Measurements from ENCODE around the gene PABPN1L.

Gene PABPN1L

DNA sequence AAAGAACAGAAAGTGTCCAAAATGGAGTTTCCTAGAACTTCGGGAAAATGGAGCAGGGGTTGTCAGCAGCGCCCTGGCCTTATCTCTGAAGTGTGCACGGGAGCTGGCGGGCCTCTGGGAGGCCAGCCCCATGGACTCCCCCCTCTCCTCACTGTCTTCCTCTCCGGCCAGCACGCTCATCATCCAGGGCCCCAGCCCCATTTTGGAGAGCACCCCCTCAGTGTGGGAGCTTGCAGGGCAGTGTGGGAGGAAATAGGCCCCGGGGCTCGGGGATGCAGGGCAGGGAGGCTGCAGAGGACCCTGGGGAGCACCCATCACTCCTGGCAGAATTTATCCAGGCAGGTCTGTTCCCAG lies 4.9 kb upstream of the PABPN1L start:
- no peak overlapping the region for H3K27ac ChIP-seq
- no peak for TF ChIP-seq ZFX (IDR thresholded peaks at IDR 0.05)
- TF ChIP-seq, protein P1, sequence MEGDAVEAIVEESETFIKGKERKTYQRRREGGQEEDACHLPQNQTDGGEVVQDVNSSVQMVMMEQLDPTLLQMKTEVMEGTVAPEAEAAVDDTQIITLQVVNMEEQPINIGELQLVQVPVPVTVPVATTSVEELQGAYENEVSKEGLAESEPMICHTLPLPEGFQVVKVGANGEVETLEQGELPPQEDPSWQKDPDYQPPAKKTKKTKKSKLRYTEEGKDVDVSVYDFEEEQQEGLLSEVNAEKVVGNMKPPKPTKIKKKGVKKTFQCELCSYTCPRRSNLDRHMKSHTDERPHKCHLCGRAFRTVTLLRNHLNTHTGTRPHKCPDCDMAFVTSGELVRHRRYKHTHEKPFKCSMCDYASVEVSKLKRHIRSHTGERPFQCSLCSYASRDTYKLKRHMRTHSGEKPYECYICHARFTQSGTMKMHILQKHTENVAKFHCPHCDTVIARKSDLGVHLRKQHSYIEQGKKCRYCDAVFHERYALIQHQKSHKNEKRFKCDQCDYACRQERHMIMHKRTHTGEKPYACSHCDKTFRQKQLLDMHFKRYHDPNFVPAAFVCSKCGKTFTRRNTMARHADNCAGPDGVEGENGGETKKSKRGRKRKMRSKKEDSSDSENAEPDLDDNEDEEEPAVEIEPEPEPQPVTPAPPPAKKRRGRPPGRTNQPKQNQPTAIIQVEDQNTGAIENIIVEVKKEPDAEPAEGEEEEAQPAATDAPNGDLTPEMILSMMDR (conservative IDR thresholded peaks at IDR 0.05), result no peak

DNA sequence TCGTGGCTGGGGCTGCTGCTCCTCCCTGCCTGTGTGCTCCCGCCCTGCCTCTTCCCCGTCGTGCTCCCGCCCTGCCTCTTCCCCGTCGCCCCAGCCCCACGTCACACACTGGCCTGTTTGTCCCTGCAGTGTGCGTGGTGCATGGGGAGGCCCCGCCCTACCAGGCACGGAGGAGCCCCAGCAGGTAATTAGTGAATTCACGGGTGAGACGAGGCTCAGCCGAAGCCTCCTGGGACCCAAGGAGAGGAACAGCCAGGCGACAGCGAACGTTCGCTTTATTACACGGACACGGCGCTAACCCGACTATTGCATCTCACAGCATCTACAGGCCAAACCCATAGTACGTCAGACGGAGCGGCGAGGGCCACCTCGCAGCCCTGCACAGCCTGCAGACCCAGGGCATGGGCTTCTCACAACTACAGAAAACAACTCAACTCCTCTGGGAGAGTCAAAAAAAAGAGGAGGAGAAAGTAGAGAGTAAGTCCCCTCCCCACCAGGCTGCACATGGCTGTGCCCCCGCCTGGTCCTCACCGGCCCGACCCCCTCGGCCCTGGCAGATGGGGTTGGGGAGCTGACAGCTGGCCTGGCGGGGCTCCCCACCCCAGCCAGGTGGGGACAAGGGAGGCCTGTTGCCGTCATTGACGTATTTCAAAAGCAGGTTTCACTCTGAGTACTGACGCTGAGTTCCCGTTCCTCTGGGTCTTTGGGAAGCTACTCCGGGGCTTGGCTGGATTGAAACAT lies 4.3 kb upstream of the PABPN1L start:
- TF ChIP-seq ZFX (IDR thresholded peaks at IDR 0.05), result no peak
- TF ChIP-seq, protein P1 (conservative IDR thresholded peaks at IDR 0.05), result no peak
- no peak overlapping the region for H3K27ac ChIP-seq

DNA sequence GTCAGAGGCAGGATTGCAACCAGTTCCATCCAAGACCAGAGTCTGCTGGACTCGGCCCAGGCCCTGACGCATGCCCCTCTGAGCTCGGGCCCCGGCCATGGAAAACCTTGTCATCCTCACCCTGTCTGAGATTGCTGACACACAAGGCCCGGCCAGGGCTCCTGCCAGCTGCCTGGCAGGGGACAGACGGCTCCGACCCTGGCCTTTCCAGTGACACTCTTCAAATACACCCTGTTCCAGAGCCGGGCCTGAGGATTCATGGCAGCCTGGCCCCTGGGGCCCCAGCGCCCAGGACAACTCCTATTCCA lies 3.2 kb upstream of the PABPN1L start:
- no peak overlapping the region for H3K27ac ChIP-seq
- TF ChIP-seq, protein P1 (conservative IDR thresholded peaks at IDR 0.05), result no peak
- no peak for TF ChIP-seq ZFX (IDR thresholded peaks at IDR 0.05)

DNA sequence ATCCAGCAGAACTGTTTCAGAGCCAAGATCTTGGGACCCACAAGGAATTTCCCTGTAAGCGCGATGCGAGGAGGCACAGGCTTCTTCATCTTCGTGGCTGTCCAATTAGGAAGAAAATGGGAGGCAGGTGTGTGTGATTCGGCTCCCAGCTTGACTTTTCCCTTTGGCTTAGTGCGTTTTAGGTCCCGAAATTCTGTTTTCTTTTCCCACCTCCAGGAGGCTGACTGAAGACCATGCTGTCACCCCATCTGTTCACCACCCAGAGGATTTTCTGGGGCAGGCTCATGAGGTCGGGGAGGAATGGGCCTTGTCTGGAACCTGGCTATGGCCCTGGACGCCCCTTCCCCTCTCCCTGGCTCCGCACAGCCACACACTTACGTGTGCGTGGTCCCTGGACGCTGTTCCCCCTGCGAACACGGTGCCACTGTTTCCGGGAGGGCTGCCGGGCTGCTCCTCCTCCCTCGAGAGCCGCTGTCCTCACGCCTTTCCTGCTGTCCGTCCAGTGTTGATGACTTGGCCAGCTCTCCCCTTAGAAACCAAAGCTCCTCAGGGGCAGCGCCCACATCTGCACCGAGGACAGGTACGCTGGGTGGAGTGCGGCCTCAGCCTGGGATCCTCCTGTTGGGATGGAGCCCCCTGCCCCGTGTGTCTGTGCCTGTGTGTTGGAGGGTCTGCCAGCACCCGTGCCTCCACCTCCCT lies 2.7 kb upstream of the PABPN1L start:
- H3K27ac ChIP-seq, result no peak overlapping the region
- TF ChIP-seq, protein P1 (conservative IDR thresholded peaks at IDR 0.05), result no peak
- no peak for TF ChIP-seq ZFX (IDR thresholded peaks at IDR 0.05)

DNA sequence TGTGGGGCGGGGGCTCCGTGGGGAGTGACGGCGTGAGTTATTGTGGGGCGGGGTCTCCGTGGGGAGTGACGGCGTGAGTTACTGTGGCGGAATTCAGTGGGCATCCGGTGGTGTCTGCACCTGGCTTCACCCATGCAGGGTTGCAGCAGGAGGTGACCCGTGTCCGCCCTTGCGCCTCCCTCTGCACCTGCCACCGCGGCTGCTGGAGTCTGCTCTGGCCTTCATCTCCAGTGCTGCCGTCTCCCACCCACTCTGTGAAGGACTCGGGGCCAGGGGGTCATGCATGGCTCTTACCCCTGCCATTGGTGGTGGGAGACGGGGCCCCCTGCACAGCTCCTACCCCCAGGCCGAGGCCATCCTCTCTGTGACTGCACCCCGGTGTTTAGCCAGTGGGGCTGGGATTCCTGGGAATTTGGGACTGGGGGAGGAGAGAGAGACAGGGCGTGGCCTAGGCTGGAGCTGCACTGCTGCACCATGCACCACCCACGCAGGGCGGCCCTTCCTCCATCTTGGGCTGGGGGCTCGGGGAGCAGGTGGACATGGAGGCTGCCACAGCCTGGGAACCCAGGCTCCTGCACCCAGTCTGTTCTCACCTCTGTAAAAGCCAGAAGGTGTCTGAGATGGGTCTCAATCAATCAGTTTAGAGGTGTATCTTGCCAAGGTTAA lies 1.3 kb upstream of the PABPN1L start:
- TF ChIP-seq, protein P1 (conservative IDR thresholded peaks at IDR 0.05), result no peak
- no peak for TF ChIP-seq ZFX (IDR thresholded peaks at IDR 0.05)
- no peak overlapping the region for H3K27ac ChIP-seq

DNA sequence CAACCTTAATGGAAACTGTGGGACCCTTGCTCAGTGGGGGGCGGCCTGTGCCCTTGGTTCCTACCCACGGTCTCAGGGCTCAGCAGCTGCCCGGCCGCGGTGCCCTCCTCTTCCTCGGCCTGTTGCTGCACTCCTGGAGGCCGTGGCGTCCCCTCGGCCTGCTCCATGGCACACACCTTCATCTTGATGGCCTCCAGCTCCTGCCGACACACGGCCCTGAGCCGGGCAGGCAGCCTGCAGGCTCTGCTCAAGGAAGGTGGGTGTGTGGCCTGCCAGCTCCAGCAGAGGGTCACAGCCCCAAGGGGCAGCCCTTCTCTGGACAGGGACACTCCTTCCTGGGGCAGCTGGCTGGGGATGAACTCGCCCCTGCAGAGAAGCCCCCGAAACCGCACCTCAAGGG lies 718 bp downstream of the PABPN1L start:
- no peak for TF ChIP-seq ZFX (IDR thresholded peaks at IDR 0.05)
- TF ChIP-seq, protein P1 (conservative IDR thresholded peaks at IDR 0.05), result no peak
- H3K27ac ChIP-seq, result no peak overlapping the region

DNA sequence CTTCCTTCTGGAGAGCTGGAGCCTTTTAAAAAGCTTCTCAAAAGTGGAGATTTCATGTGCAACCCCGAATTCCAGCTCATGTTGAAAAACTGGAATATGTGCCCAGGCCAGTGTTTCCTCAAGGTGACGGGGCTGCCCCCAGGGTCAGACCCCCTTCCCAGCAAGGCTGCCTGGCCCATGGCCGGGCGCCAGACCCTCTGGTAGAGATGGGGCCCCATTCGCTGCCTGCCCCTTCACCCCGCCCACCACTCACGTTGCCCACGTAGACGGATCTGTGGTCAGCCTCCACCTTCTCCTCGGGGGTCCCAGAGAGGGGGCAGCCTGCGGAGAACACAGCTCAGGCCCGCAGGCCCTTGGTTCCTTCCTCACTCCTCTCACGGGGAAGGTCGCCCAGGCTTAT lies 1.1 kb downstream of the PABPN1L start:
- TF ChIP-seq, protein P1 (conservative IDR thresholded peaks at IDR 0.05), result no peak
- no peak for TF ChIP-seq ZFX (IDR thresholded peaks at IDR 0.05)
- no peak overlapping the region for H3K27ac ChIP-seq

All from C4-2B (cell line).